SU-DHL-6 (cell line): ENCODE results near the gene PRDM16.

Experiments used
- CTCF ChIP-seq: fragments of 200-600 bp; sonication (generic); IDR thresholded peaks from one replicate; pipeline ENCODE4 v1.5.1; 2017; ENCODE audit warnings: antibody characterized with exemption, mild to moderate bottlenecking, low read length, moderate library complexity; ENCODE audit not compliant: insufficient read depth, poor library complexity, severe bottlenecking
- EZH2phosphoT487 ChIP-seq: fragments of 200-600 bp; sonication (generic), shearing (Covaris generic); conservative IDR thresholded peaks from 2 replicates; pipeline ENCODE4 v1.6.1; 2018; ENCODE audit warnings: mild to moderate bottlenecking, antibody characterized with exemption, low read length, moderate library complexity, mixed read lengths

GRCh38 chr1:3452866-3453175 is 383.8 kb downstream of the PRDM16 start:
- TF ChIP-seq CTCF (no peak), EZH2phosphoT487 (no peak)
